HL-60 (cell line): ENCODE data around the gene CCDC197.

Source experiments
- CTCF ChIP-seq: IDR thresholded peaks from one replicate; pipeline ENCODE4 v1.5.1; 2011; ENCODE audit warnings: low read length, control low read depth, inconsistent platforms; ENCODE audit not compliant: insufficient read depth
- GABPA ChIP-seq: IDR thresholded peaks from 2 replicates; pipeline ENCODE4 v1.6.1; 2012; ENCODE audit warnings: low read depth
- POLR2AphosphoS5 ChIP-seq: IDR thresholded peaks from 2 replicates; pipeline ENCODE4 v1.6.1; 2012; ENCODE audit warnings: low read depth
- REST ChIP-seq: IDR thresholded peaks from 2 replicates; pipeline ENCODE4 v1.6.1; 2012; ENCODE audit warnings: low read depth; ENCODE audit not compliant: insufficient replicate concordance

- TF ChIP-seq CTCF (no peak), REST (no peak), POLR2AphosphoS5 (no peak), GABPA (no peak)
Observed at GRCh38 chr14:93970585-93970964, 26.5 kb upstream of the CCDC197 start.
